ENCODE measurements around the gene FAP.

Gene FAP, protein sequence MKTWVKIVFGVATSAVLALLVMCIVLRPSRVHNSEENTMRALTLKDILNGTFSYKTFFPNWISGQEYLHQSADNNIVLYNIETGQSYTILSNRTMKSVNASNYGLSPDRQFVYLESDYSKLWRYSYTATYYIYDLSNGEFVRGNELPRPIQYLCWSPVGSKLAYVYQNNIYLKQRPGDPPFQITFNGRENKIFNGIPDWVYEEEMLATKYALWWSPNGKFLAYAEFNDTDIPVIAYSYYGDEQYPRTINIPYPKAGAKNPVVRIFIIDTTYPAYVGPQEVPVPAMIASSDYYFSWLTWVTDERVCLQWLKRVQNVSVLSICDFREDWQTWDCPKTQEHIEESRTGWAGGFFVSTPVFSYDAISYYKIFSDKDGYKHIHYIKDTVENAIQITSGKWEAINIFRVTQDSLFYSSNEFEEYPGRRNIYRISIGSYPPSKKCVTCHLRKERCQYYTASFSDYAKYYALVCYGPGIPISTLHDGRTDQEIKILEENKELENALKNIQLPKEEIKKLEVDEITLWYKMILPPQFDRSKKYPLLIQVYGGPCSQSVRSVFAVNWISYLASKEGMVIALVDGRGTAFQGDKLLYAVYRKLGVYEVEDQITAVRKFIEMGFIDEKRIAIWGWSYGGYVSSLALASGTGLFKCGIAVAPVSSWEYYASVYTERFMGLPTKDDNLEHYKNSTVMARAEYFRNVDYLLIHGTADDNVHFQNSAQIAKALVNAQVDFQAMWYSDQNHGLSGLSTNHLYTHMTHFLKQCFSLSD

DNA sequence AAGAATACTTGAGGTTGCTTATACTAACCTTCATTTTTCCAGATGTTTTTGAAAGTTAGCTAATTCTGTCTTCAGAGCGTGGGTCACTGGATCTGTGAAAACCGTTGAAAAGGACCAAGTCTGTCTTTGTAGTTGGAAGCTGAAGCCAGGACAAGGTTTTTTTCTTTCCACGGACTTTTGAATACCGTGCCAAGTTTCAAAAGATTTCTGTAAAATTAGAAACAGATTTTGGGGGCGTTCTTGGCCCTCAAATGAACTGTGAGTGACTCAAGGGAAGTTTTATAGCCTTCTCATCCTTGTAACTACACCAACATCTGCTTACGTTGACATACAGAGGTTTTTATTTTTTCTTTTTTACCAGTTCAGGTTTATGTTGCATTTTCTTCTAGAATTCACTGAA, at the start of gene FAP:
FAP (minus strand) TSS at position 152 of the 400 bp plus-strand sequence; CDS start at position 34, 118 bp downstream.
- no peak for DNase-seq (ENCODE audit: low read depth)
- H3K4me3 ChIP-seq (ENCODE audit: low read depth, low read length): no peak within 1 kb of the TSS
- TF ChIP-seq, protein P1, sequence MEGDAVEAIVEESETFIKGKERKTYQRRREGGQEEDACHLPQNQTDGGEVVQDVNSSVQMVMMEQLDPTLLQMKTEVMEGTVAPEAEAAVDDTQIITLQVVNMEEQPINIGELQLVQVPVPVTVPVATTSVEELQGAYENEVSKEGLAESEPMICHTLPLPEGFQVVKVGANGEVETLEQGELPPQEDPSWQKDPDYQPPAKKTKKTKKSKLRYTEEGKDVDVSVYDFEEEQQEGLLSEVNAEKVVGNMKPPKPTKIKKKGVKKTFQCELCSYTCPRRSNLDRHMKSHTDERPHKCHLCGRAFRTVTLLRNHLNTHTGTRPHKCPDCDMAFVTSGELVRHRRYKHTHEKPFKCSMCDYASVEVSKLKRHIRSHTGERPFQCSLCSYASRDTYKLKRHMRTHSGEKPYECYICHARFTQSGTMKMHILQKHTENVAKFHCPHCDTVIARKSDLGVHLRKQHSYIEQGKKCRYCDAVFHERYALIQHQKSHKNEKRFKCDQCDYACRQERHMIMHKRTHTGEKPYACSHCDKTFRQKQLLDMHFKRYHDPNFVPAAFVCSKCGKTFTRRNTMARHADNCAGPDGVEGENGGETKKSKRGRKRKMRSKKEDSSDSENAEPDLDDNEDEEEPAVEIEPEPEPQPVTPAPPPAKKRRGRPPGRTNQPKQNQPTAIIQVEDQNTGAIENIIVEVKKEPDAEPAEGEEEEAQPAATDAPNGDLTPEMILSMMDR (IDR thresholded peaks at IDR 0.05; ENCODE audit: control insufficient read depth, extremely low read depth, insufficient read depth): no peak

DNA sequence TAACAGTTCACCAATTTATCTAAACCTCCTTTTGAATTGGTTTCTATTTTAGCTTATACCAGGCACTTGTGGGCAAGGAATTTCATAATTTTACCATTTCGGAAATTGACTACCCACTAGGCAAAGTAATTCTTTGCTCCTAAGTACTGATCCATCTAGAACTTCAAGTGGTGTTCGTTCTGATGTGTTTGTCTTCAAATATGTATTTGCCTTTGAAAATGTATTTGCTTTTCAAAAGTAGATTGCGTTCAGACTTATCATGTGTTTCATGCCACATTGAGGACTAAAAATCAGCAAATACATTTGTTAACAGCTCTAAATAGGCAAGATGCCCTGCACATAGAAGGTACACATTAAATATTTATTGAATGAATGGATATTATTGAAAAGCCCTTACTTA, 48.5 kb upstream of the FAP start:
- TF ChIP-seq, protein P1 (IDR thresholded peaks at IDR 0.05; ENCODE audit: control insufficient read depth, extremely low read depth, insufficient read depth): no peak

DNA sequence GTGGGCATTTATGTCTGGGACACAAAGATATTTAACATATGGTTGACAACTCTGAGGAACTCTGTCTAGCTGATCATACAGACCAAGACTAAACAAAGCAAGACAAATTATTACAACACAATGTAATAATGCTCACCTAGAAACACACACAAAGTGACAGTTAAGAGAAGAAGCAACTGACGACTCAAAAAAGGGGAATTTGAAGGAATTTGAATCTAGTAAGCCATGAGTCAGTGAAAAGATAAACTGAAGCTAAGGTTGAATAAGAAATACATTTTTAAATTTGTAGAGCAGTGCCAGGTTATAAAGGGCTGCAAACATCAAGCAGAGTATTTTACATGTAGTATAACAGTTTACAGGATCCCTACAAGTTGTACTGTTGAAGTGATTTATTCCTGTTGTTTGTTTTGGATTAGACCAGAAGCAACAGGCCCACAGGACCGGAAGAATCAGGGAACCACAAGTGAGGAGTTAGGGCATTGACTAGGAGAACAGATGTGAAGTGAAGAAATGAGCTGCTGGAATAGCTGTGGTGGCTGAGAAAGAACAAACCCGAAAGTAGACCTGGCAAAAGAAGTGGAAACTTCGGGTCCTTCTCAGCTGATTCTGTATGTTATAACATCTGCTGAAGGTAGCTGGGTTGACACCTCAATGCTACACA, 39.6 kb upstream of the FAP start:
- no peak for DNase-seq (ENCODE audit: low read depth)
- no peak overlapping the region for H3K4me3 ChIP-seq (ENCODE audit: low read depth, low read length)
- TF ChIP-seq, protein P1 (IDR thresholded peaks at IDR 0.05; ENCODE audit: control insufficient read depth, extremely low read depth, insufficient read depth): no peak

More for the DNA sequence above, 48.5 kb upstream of the FAP start:
- peak; percentile 48 for DNase-seq (ENCODE audit: low read depth)
- no peak overlapping the region for H3K4me3 ChIP-seq (ENCODE audit: low read depth, low read length)

DNA sequence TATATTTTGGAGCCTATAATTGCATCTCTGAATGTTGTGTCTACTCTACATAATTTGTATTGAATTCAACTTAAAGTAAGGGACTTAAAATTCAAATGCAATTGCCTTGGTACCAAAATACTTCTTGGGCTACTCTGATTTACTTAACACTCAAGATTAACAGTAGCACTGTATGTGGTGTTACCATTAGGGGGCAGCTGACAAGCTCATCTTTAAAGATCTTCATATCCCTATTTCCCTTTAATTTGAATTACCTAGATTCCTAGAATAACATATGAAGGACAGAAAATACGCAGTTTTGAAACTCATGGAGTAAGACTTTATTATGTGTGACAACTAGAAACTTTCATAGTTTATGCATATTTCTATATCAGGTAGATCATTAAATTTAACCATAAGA, 37.4 kb upstream of the FAP start:
- TF ChIP-seq, protein P1 (IDR thresholded peaks at IDR 0.05; ENCODE audit: control insufficient read depth, extremely low read depth, insufficient read depth): peak; percentile 7; the same call in 1 of the 2 replicates
- DNase-seq (ENCODE audit: low read depth): no peak
- H3K4me3 ChIP-seq (ENCODE audit: low read depth, low read length): no peak overlapping the region

DNA sequence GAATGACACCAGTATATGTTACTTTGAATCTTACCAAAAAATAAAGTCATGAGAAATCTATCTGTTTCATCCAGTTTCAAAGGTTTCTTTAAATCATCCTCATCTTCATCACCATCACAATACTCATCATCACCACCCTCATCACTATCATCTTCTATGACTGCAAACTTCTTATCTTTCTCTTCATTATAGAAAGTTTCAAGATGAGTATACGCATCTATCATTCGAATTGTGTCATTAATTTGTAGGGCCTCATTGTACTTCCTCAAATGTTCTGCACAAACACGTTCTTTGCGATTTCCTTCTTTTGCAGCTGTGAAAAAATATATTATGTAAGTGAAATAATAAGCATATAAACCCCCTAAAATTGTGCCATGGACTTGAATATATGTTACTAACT, 34.1 kb upstream of the FAP start:
- TF ChIP-seq, protein P1 (IDR thresholded peaks at IDR 0.05; ENCODE audit: control insufficient read depth, extremely low read depth, insufficient read depth): no peak
- DNase-seq (ENCODE audit: low read depth): no peak
- no peak overlapping the region for H3K4me3 ChIP-seq (ENCODE audit: low read depth, low read length)

DNA sequence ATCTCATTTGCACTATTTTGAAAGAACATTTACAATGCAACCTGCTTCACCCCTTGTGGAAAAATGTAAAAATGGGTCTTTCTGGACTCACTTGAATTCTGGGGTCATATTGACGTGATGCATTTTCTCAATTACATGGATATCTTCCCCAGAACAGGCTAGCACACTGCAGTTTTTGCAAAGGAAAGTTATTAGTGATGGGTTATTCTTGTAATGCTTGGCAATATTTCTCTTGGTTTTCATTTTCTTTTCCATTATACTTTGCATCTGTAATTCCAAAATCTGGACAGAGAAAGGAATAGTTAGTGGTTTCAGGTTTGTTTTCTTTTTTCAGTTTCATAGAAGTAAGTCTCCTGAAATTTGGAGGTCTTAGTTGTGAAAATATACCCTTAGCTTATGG, 24.8 kb upstream of the FAP start:
- DNase-seq (ENCODE audit: low read depth): no peak
- TF ChIP-seq, protein P1 (IDR thresholded peaks at IDR 0.05; ENCODE audit: control insufficient read depth, extremely low read depth, insufficient read depth): no peak
- H3K4me3 ChIP-seq (ENCODE audit: low read depth, low read length): no peak overlapping the region

Data from LNCaP clone FGC (cell line).